EH (cell line): ENCODE data around the gene PLD4.
A peak's percentile ranks its signal among the peaks of the same experiment; 100 is the strongest.

ENCODE experiments used
- DNase-seq: peaks from one replicate; pipeline ENCODE4 v3.0.0-alpha.2; 2015; ENCODE audit warnings: low read depth

The PLD4 gene

GRCh38 chr14:104975481-104976197, 51.0 kb downstream of the PLD4 start:
- no peak for DNase-seq

GRCh38 chr14:104976198-104977007, 51.7 kb downstream of the PLD4 start:
- DNase-seq, result peak; percentile 82

GRCh38 chr14:104977008-104977680, 52.5 kb downstream of the PLD4 start:
- DNase-seq, result no peak

GRCh38 chr14:104977681-104978653, 53.3 kb downstream of the PLD4 start, which contains the start of gene AHNAK2:
AHNAK2 (minus strand) TSS chr14:104978374; CDS start chr14:104978237, 137 bp downstream.
- peak; percentile 82 for DNase-seq

- no peak for DNase-seq
Observed at GRCh38 chr14:104978746-104979691, 54.3 kb downstream of the PLD4 start.

- DNase-seq, result peak; percentile 31
Observed at GRCh38 chr14:104979758-104980610, 55.3 kb downstream of the PLD4 start.

GRCh38 chr14:104980611-104981531, 56.2 kb downstream of the PLD4 start:
- no peak for DNase-seq

- DNase-seq, result no peak
Observed at GRCh38 chr14:104981699-104982541, 57.2 kb downstream of the PLD4 start.

GRCh38 chr14:104982548-104983230, 58.0 kb downstream of the PLD4 start:
- DNase-seq, result no peak
